Thyroid gland (tissue), 4 donors: ENCODE results near the gene AFAP1L1. TPM values are rescaled to one million over a fixed set of nuclear protein-coding genes. Genes with fewer than 3 reads are reported as not detected.

Source experiments
- DNase-seq, 2 donors: peaks; one replicate each; pipeline ENCODE4 v3.0.0-alpha.2; 2019
- H3K27ac ChIP-seq, 3 donors: fragments of 200-600 bp; sonication (generic); 1 replicate in 2 of 3; 2 replicates in 1 of 3; pipeline ENCODE4 v1.5.1; 2016 to 2019; ENCODE audit warnings: mild to moderate bottlenecking in 1 of 3, moderate library complexity in 1 of 3
- H3K27me3 ChIP-seq: fragments of 200-600 bp; sonication (generic); one replicate; pipeline ENCODE4 v1.5.1; 2019
- H3K36me3 ChIP-seq, 2 donors: fragments of 200-600 bp; sonication (generic); one replicate each; pipeline ENCODE4 v1.5.1; 2016 to 2019
- H3K4me1 ChIP-seq, 2 donors: fragments of 200-600 bp; sonication (generic); one replicate each; pipeline ENCODE4 v1.5.1; 2017 to 2019
- H3K4me3 ChIP-seq, 3 donors: fragments of 200-600 bp; sonication (generic); replicated peaks in 1 of 3; 1 replicate in 2 of 3; 2 replicates in 1 of 3; pipeline ENCODE4 v1.5.1; 2016; ENCODE audit warnings: mild to moderate bottlenecking in 1 of 3
- H3K9me3 ChIP-seq: fragments of 200-600 bp; sonication (generic); one replicate; pipeline ENCODE4 v1.5.1; 2017
- CTCF ChIP-seq, 6 experiments: fragments of 200-600 bp in 3 of 6; fragments of 450-650 bp in 3 of 6; sonication (generic) in 3 of 6; IDR thresholded peaks; one replicate each; pipeline ENCODE4 v1.5.1; 2016 to 2019; ENCODE audit warnings: antibody characterized with exemption in 6 of 6, mild to moderate bottlenecking in 2 of 6, inconsistent platforms in 1 of 6, moderate library complexity in 1 of 6
- POLR2A ChIP-seq, 2 donors: fragments of 450-650 bp; IDR thresholded peaks; one replicate each; pipeline ENCODE4 v1.6.1; 2017; ENCODE audit warnings: antibody characterized with exemption in 2 of 2, mild to moderate bottlenecking in 2 of 2, moderate library complexity in 1 of 2
- WGBS, 2 donors: methylation state at CpG; one replicate each; pipeline ENCODE4 v1.1.5; 2017; 5-methylcytosine and 5-hydroxymethylcytosine counted together
- intact Hi-C: fragments of 100-400 bp; cut with DNase I; formaldehyde crosslinking; loops from one replicate; pipeline ENCODE4 v1.15.1; 2023
- total RNA-seq, 4 donors: library from RNA; depleted of rRNA; stranded (reverse); fragments of >200 nt; gene quantifications; one replicate each; pipeline ENCODE4 v1.2.3, GENCODE V29; 2016

Gene AFAP1L1
- total RNA-seq, 4 donors from 2014 or later = 15.9 to 43.1 (median 26.8) TPM

- no peak for TF ChIP-seq POLR2A (IDR thresholded peaks at IDR 0.05)
- no peak for TF ChIP-seq CTCF (IDR thresholded peaks at IDR 0.05)
- no peaks in the 10 kb centered on the region for H3K9me3 ChIP-seq
- H3K4me3 ChIP-seq = no peak overlapping the region
- no peaks in the 10 kb centered on the region for H3K36me3 ChIP-seq
- H3K27ac ChIP-seq = peak overlapping the region in 2 of 3 donors; percentile 17 to 46
- H3K27me3 ChIP-seq = no peaks in the 10 kb centered on the region
- WGBS, 2 donors = 58 to 67% methylated on average over 9 to 11 of the region's 11 CpGs
- peak in 1 of 2 donors; percentile 27 for DNase-seq
- intact Hi-C loops = no loop called here
- peaks cover 0 to 4% of the 10 kb centered on the region in 2 donors for H3K4me1 ChIP-seq
These were observed 27.3 kb downstream of the AFAP1L1 start for GRCh38 chr5:149298842-149299404.

GRCh38 chr5:149299451-149300054 is 27.9 kb downstream of the AFAP1L1 start:
- H3K4me1 ChIP-seq = peaks cover 0 to 4% of the 10 kb centered on the region in 2 donors
- intact Hi-C loops = no loop called here
- 58 to 59% methylated on average over 6 to 14 of the region's 14 CpGs for WGBS, 2 donors
- H3K4me3 ChIP-seq = no peak overlapping the region
- H3K27me3 ChIP-seq = no peaks in the 10 kb centered on the region
- no peak for DNase-seq
- H3K36me3 ChIP-seq = no peaks in the 10 kb centered on the region
- TF ChIP-seq CTCF (IDR thresholded peaks at IDR 0.05) (no peak), POLR2A (IDR thresholded peaks at IDR 0.05) (no peak)
- H3K9me3 ChIP-seq = no peaks in the 10 kb centered on the region
- peak overlapping the region in 1 of 3 donors; percentile 46 for H3K27ac ChIP-seq

DNA sequence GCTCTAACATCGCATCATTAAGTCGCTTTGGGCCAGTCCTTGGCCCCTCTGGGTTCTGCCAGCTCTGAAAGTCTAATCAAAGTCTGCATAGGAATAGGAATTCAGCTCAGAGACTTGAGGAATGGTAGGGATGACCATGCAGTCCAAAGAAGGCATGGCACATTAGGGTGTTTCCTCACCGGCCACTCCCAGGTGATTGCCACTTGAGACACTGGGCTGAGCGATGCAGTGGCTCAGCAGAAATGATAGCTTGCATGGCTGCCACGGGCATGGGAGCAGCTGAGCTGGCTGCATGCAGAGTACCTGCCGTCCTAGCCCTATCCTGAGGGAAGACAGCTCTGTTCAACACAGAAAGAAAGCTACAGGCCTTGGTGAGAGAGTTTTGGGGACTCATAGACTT is 28.8 kb downstream of the AFAP1L1 start:
- WGBS, 2 donors = 86 to 94% methylated on average over 6 of the region's 6 CpGs

DNA sequence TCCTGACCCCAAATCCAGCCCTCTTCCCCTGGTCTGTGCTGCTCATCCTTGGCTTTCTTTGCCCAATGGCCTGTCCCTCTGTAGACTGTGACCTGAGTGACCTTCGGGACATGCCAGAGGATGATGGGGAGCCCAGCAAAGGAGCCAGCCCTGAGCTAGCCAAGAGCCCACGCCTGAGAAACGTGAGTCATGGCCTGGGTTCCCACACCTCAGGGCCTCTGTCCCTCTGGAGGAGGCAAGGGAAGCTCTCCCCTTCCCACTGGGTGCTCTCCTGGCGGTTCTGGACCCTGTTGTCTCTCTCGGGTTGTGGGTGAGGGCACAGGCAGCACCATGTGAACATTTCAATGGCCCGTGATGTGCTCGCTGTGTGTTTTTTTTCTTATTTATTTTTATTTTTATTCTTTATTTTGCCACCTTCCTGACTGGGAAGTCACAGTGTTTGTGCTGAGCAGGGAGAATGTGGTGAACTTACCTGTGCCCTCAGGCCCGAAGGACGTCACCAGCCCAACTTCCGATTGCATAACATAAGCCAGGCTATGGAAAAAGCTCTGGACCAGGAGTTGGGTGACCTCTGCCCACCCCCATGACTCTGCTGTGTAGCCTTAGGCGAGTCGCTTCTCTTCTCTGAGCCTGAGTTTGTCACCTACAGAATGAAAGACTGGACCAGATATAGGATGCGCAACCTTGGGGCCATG is 29.5 kb downstream of the AFAP1L1 start:
- intact Hi-C loops = no loop called here
- DNase-seq = no peak
- Histone ChIP-seq H3K27me3 (no peaks in the 10 kb centered on the region), H3K27ac (no peak overlapping the region), H3K4me3 (no peak overlapping the region), H3K4me1 (no peaks in the 10 kb centered on the region), H3K9me3 (no peaks in the 10 kb centered on the region), H3K36me3 (no peaks in the 10 kb centered on the region)
- WGBS, 2 donors = 83 to 96% methylated on average over 13 of the region's 13 CpGs
- TF ChIP-seq CTCF (IDR thresholded peaks at IDR 0.05) (no peak), POLR2A (IDR thresholded peaks at IDR 0.05) (no peak)

More for the DNA sequence above, 28.8 kb downstream of the AFAP1L1 start:
- H3K27ac ChIP-seq = no peak overlapping the region
- H3K4me3 ChIP-seq = no peak overlapping the region
- TF ChIP-seq POLR2A (IDR thresholded peaks at IDR 0.05) (no peak), CTCF (IDR thresholded peaks at IDR 0.05) (no peak)
- intact Hi-C loops = no loop called here
- H3K36me3 ChIP-seq = no peaks in the 10 kb centered on the region
- DNase-seq = no peak
- H3K4me1 ChIP-seq = peaks cover 0 to 1% of the 10 kb centered on the region in 2 donors
- H3K9me3 ChIP-seq = no peaks in the 10 kb centered on the region
- no peaks in the 10 kb centered on the region for H3K27me3 ChIP-seq
